Measurements from ENCODE around the gene CDHR2. TPM values are rescaled to one million over a fixed set of nuclear protein-coding genes. Genes with fewer than 3 reads are reported as not detected.

Gene CDHR2
- total and polyA plus RNA-seq, 8 donors: 0.13 to 18.7 (median 9.7) TPM

DNA sequence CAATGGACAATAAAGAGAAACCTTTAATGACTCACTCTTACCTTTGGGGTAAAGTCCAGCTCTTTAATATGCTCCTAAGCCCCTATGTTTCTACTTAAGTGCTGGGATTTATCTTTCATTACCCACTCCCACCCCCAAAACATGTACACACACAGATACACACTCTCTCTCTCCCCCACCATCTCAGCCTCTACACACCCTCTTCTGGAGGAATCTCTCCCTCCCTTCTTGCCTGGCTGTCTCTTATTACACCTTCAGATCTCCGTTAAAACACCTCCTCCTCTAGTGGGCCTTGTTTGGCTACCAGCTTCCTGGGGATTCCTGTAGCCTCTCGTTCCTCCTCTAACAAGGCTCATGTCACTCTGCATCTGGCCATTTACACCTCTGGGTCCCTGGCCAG, 53.9 kb downstream of the CDHR2 start:
- no peak overlapping the region for H3K27ac ChIP-seq
- no peaks in the 10 kb centered on the region for H3K9me3 ChIP-seq
- H3K4me1 ChIP-seq: no peaks in the 10 kb centered on the region
- no peaks in the 10 kb centered on the region for H3K36me3 ChIP-seq
- H3K4me3 ChIP-seq: no peak overlapping the region
- DNase-seq: no peak
- TF ChIP-seq CTCF (IDR thresholded peaks at IDR 0.05): no peak
- TF ChIP-seq EP300 (IDR thresholded peaks at IDR 0.05): no peak
- no peak for TF ChIP-seq POLR2AphosphoS5 (IDR thresholded peaks at IDR 0.05)
- no peak for TF ChIP-seq POLR2A (IDR thresholded peaks at IDR 0.05)
- intact Hi-C loops (cut with DNase I; ENCODE audit: low total_unique reads): no loop called here
- H3K27me3 ChIP-seq: peaks cover 0 to 27% (median 0%) of the 10 kb centered on the region in 3 donors
- WGBS, 5 donors: 13 to 32% (median 16%) methylated on average over 2 of the region's 2 CpGs

DNA sequence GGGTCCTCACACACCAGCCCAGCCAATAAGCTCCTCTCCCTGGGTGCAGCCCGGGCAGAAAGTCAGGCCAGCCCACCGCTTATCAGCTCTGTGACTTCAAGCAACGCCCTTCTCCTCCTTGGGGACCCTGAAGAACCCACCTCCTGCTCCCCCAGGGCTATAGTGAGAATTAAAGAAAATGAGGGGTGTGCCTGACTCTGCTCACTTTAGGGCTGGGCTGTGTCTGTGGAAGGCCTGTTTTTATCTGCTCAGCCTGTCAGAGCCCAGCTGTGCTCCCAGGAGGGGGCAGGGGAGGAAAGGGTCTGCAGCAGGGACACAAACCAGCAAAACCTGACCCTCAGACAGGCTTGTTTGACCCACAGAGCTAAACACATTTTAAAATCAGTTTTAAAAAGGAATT, 56.9 kb downstream of the CDHR2 start:
- DNase-seq: no peak
- Histone ChIP-seq H3K27ac (no peak overlapping the region), H3K4me3 (no peak overlapping the region), H3K36me3 (no peaks in the 10 kb centered on the region), H3K9me3 (no peaks in the 10 kb centered on the region), H3K27me3 (peaks cover 4 to 30% (median 24%) of the 10 kb centered on the region in 3 donors), H3K4me1 (peaks cover 5 to 18% (median 14%) of the 10 kb centered on the region in 4 donors)
- WGBS, 5 donors: 41 to 77% (median 51%) methylated on average over 3 of the region's 3 CpGs
- intact Hi-C loops (cut with DNase I; ENCODE audit: low total_unique reads): no loop called here
- TF ChIP-seq POLR2A (IDR thresholded peaks at IDR 0.05): no peak
- no peak for TF ChIP-seq EP300 (IDR thresholded peaks at IDR 0.05)
- no peak for TF ChIP-seq CTCF (IDR thresholded peaks at IDR 0.05)
- no peak for TF ChIP-seq POLR2AphosphoS5 (IDR thresholded peaks at IDR 0.05)

DNA sequence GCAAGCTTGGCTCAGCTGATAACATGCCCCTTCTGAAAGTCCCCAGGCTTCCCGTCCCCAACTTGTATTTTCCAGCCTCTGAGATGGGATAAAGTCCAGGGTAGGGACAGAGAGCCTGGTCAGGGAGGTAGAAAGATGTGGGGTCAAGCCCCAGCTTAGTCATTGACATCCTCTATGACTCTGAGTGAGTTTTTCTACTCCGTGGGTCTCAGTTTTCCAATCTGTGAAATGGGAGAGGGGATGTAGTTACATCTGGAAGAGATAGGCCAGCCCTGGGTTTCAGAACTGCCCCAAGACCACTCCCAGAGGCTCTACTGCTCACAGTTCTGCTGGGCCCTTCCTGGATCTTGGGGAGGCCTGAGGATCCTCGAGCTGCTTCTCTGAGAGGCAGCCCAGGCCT, 57.7 kb downstream of the CDHR2 start:
- TF ChIP-seq CTCF (IDR thresholded peaks at IDR 0.05) (no peak), POLR2AphosphoS5 (IDR thresholded peaks at IDR 0.05) (no peak), EP300 (IDR thresholded peaks at IDR 0.05) (no peak), POLR2A (IDR thresholded peaks at IDR 0.05) (no peak)
- intact Hi-C loops (cut with DNase I; ENCODE audit: low total_unique reads): no loop called here
- Histone ChIP-seq H3K36me3 (no peaks in the 10 kb centered on the region), H3K27ac (no peak overlapping the region), H3K4me1 (peaks cover 5 to 19% (median 15%) of the 10 kb centered on the region in 4 donors), H3K4me3 (no peak overlapping the region), H3K27me3 (peaks cover 4 to 36% (median 24%) of the 10 kb centered on the region in 3 donors), H3K9me3 (no peaks in the 10 kb centered on the region)
- 75 to 90% (median 83%) methylated on average over 3 of the region's 3 CpGs for WGBS, 5 donors
- DNase-seq: no peak

- TF ChIP-seq POLR2A (IDR thresholded peaks at IDR 0.05): no peak
- intact Hi-C loops (cut with DNase I; ENCODE audit: low total_unique reads): no loop called here
- H3K36me3 ChIP-seq: no peaks in the 10 kb centered on the region
- H3K9me3 ChIP-seq: no peaks in the 10 kb centered on the region
- peaks cover 5 to 19% (median 15%) of the 10 kb centered on the region in 4 donors for H3K4me1 ChIP-seq
- H3K4me3 ChIP-seq: no peak overlapping the region
- DNase-seq: no peak
- no peak overlapping the region for H3K27ac ChIP-seq
- H3K27me3 ChIP-seq: peaks cover 4 to 47% (median 24%) of the 10 kb centered on the region in 3 donors
- WGBS, 5 donors: 80 to 90% (median 84%) methylated on average over 4 of the region's 4 CpGs
Observed at GRCh38 chr5:176608142-176608705, 59.1 kb downstream of the CDHR2 start.

Data from stomach (tissue), 9 donors.